AG04449 (cell line): ENCODE data around the gene DAPK2.

Experiments used
- CTCF ChIA-PET: fragments of 350-600 bp; formaldehyde crosslinking; extraction: SDS; loops from one replicate; lab custom pipeline; 2021; ENCODE audit warnings: antibody characterized with exemption; lab: Yijun Ruan, JAX
- POLR2A ChIA-PET: fragments of 400-600, 350-600 bp; formaldehyde crosslinking; extraction: SDS; loops from one replicate; lab custom pipeline; 2020; ENCODE audit warnings: antibody characterized with exemption, inconsistent platforms; lab: Yijun Ruan, JAX
- DNase-seq: peaks from one replicate; pipeline ENCODE4 v3.0.0-alpha.2; 2010; ENCODE audit warnings: low read depth, low spot score
- H3K4me3 ChIP-seq: 2 replicates; pipeline ENCODE4 v1.5.1; 2011; ENCODE audit warnings: low read depth, mild to moderate bottlenecking, control low read depth, low read length
- TF ChIP-seq, protein P1 (sequence below): IDR thresholded peaks from one replicate; pipeline ENCODE4 v1.5.1; 2011; ENCODE audit warnings: mild to moderate bottlenecking, moderate library complexity, low read length, control low read depth, inconsistent platforms; ENCODE audit not compliant: insufficient read depth; ENCODE audit errors: missing control alignments

Gene DAPK2

DNA sequence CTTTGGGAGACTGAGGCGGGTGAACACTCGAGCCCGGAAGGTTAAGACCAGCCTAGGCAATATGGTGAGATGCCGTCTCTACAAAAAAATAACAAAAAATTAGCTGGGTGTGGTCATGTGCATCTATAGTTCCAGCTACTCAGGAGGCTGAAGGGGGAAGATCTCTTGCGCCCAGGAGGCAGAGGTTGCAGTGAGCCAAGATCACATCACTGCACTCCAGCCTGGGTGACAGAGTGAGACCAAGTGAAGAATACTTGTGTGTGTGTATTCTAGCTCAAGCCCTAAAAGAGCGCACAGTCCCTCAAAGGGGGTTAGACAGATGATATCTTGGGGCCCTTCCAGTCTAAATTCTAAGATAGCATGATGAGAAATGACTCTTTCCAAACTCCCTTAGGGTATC lies 23.7 kb downstream of the DAPK2 start:
- ChIA-PET CTCF (interaction anchor here (1.8 to 3.1 kb wide), 3 partner anchors 24 to 77 kb away, joined by 4 to 12 read pairs (median 6); partner anchors contain the start of gene DAPK2), POLR2A (no interaction called here)
- TF ChIP-seq, protein P1, sequence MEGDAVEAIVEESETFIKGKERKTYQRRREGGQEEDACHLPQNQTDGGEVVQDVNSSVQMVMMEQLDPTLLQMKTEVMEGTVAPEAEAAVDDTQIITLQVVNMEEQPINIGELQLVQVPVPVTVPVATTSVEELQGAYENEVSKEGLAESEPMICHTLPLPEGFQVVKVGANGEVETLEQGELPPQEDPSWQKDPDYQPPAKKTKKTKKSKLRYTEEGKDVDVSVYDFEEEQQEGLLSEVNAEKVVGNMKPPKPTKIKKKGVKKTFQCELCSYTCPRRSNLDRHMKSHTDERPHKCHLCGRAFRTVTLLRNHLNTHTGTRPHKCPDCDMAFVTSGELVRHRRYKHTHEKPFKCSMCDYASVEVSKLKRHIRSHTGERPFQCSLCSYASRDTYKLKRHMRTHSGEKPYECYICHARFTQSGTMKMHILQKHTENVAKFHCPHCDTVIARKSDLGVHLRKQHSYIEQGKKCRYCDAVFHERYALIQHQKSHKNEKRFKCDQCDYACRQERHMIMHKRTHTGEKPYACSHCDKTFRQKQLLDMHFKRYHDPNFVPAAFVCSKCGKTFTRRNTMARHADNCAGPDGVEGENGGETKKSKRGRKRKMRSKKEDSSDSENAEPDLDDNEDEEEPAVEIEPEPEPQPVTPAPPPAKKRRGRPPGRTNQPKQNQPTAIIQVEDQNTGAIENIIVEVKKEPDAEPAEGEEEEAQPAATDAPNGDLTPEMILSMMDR = no peak
- no peak overlapping the region for H3K4me3 ChIP-seq
- no peak for DNase-seq

DNA sequence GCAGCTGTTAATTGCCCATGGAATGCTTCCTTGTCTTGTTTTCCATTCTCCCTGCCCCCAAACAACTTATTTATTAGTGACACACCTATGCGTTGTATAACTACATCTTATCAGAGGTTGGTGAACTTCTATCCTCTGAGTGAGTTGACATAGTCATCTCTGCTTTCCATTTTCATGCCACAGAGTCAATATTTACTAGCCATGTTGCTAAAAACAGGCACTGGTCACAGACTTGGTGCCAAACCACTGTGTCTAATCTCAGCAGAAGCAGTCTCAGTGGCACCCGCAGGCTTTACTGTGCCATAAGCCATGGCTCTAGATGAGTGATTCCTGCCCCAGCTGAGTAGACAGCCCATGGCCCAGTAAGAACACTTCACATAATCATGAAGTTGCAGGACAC lies 26.5 kb downstream of the DAPK2 start:
- TF ChIP-seq, protein P1 = no peak
- DNase-seq = no peak
- POLR2A ChIA-PET = no interaction called here
- H3K4me3 ChIP-seq = no peak overlapping the region
- CTCF ChIA-PET = interaction anchor here (2.0 kb wide), 1 partner anchor 25 kb away, joined by 6 read pairs; no protein-coding TSS in a partner anchor

DNA sequence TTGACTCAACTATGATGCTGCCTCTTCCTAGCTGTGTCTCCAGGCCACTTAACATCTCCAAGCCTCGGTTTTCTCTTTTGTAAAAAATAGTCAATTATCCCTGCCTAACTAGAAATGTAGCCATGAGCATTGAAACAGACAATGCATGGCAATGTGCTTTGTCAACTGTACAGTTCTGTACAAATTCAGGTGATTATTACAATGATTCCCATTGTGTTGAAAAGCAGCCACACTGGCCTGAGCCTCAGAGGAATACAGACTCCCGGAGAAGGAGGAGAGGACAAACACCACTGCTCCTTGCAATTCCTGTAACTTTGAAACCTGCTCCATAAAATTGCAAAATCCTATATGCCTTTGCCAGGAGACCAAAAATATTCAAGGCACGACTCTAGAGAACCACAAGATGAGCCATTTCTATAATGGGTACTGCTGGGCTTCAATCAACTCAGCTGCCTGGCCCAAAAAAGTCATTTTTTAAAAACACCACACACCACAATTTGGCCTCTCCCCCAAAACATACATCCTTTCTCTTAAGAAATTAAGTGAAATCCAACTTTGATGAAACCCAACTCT lies 28.6 kb downstream of the DAPK2 start:
- TF ChIP-seq, protein P1 = no peak
- CTCF ChIA-PET = interaction anchor here (2.0 kb wide), 1 partner anchor 27 kb away, joined by 6 read pairs; no protein-coding TSS in a partner anchor
- POLR2A ChIA-PET = no interaction called here

DNA sequence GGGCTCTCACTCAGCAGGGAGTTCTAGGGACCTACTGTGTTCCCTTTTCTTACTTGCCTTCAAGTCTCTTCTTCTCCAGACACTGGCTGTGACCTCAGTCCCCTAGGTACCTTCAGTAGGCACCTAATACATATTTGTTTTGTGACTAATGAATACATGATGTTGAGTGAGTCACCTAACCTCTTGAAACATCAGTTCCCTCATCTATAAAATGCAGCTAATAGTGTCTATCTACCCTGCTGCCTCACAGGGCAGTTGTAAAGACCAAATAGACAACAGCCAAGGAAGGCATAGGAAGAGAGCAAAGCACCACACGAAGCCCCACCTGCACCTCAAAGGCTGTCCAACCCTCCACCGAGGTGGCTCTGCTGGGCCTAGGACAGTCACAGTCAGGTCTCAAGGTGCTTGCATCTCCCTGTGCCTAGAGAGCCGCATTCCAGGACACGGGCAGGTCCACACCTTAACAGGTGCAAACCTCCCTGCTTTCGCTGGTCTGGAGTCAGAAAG lies 29.1 kb downstream of the DAPK2 start:
- ChIA-PET POLR2A (no interaction called here), CTCF (no interaction called here)
- TF ChIP-seq, protein P1 = no peak
- no peak for DNase-seq
- no peak overlapping the region for H3K4me3 ChIP-seq

More for the DNA sequence above, 28.6 kb downstream of the DAPK2 start:
- no peak overlapping the region for H3K4me3 ChIP-seq
- no peak for DNase-seq

DNA sequence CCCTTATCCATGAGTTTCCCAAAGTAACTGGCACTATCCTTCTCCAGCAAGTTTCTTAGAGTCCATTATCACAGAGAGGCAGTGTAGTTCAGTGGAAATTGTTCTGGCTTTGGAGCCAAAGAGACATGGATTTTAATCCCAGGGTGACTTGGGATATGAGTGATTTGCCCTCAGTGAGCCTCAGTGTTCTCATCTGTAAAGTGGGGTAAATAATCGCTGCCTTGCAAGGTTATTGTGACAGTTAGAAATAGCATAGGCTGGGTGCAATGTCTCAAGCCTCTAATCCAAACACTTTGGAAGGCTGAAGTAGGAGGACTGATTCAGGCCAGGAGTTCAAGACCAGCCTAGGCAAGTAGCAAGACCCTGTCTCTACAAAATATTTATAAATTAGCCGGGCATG lies 30.0 kb downstream of the DAPK2 start:
- ChIA-PET CTCF (no interaction called here), POLR2A (no interaction called here)
- no peak overlapping the region for H3K4me3 ChIP-seq
- DNase-seq = no peak
- TF ChIP-seq, protein P1 = no peak

DNA sequence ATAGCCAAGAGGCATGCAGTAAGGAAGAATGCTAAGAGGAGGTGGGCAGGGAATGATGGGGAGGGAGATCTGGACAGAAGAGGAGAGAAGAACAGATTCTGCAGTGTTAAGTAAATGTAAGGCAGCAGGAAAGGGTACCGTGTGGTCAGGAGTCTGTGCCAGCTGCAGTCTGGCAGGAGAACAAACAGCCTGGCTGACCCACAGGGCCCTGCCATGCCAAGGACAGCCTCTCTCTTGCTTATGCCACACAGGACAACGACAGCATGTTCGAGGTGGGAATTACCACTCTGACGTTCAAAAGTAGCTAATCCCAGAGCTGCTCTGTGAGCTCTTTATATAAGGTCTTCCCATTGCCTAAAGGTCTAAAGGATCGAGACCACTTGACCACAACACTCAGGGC lies 31.3 kb downstream of the DAPK2 start:
- ChIA-PET CTCF (interaction anchor here (1.3 to 2.2 kb wide), 2 partner anchors 11 to 69 kb away, joined by 4 to 8 read pairs; no protein-coding TSS in a partner anchor), POLR2A (no interaction called here)
- H3K4me3 ChIP-seq = no peak overlapping the region
- TF ChIP-seq, protein P1 = no peak
- DNase-seq = no peak
